H9 (cell line): ENCODE results near the gene TPRG1. TPM values are rescaled to one million over a fixed set of nuclear protein-coding genes. Genes with fewer than 3 reads are reported as not detected.
A peak's percentile ranks its signal among the peaks of the same experiment; 100 is the strongest.

ENCODE experiments used
- DNase-seq: peaks from one replicate; pipeline ENCODE4 v3.0.0-alpha.2; 2017
- H2AFZ ChIP-seq: one replicate; pipeline ENCODE4 v1.6.1; 2013; ENCODE audit warnings: mild to moderate bottlenecking, low read length, control low read depth, moderate library complexity
- H2AK5ac ChIP-seq: 2 replicates; pipeline ENCODE4 v1.6.1; 2013; ENCODE audit warnings: low read length, control low read depth, mixed read lengths; ENCODE audit not compliant: insufficient read length
- H2BK120ac ChIP-seq: one replicate; pipeline ENCODE4 v1.6.1; 2013; ENCODE audit warnings: low read depth, mild to moderate bottlenecking, low read length, control low read depth, inconsistent platforms; ENCODE audit not compliant: poor library complexity, severe bottlenecking
- H2BK12ac ChIP-seq: 2 replicates; pipeline ENCODE4 v1.6.1; 2013; ENCODE audit warnings: low read length, control low read depth, mixed read lengths, low read depth; ENCODE audit not compliant: insufficient read length
- H2BK15ac ChIP-seq: 2 replicates; pipeline ENCODE4 v1.6.1; 2013; ENCODE audit warnings: low read depth, low read length, control low read depth
- H2BK20ac ChIP-seq: one replicate; pipeline ENCODE4 v1.6.1; 2013; ENCODE audit warnings: low read depth, mild to moderate bottlenecking, low read length, control low read depth, inconsistent platforms; ENCODE audit not compliant: poor library complexity, severe bottlenecking
- H2BK5ac ChIP-seq: 2 replicates; pipeline ENCODE4 v1.6.1; 2013; ENCODE audit warnings: low read length, control low read depth, mixed read lengths; ENCODE audit not compliant: insufficient read length
- H3K14ac ChIP-seq: 2 replicates; pipeline ENCODE4 v1.6.1; 2013; ENCODE audit warnings: low read length, control low read depth; ENCODE audit not compliant: insufficient read depth
- H3K18ac ChIP-seq: 2 replicates; pipeline ENCODE4 v1.6.1; 2013; ENCODE audit warnings: low read depth, mild to moderate bottlenecking, mixed read lengths, low read length, control low read depth; ENCODE audit not compliant: insufficient read length
- H3K23ac ChIP-seq: 2 replicates; pipeline ENCODE4 v1.6.1; 2013; ENCODE audit warnings: low read length, control low read depth, mixed read lengths, low read depth; ENCODE audit not compliant: insufficient read length
- H3K23me2 ChIP-seq: 2 replicates; pipeline ENCODE4 v1.6.1; 2013; ENCODE audit warnings: low read depth, mild to moderate bottlenecking, mixed read lengths, low read length, control low read depth; ENCODE audit not compliant: insufficient read length, poor library complexity, severe bottlenecking
- H3K27ac ChIP-seq: 2 replicates; pipeline ENCODE4 v1.5.1; 2013; ENCODE audit warnings: low read length, control low read depth, mixed read lengths, low read depth; ENCODE audit not compliant: insufficient read length
- H3K27me3 ChIP-seq: 2 replicates; pipeline ENCODE4 v1.6.1; 2013; ENCODE audit warnings: low read length, control low read depth, inconsistent platforms; ENCODE audit not compliant: insufficient read depth
- H3K4ac ChIP-seq: 2 replicates; pipeline ENCODE4 v1.6.1; 2013; ENCODE audit warnings: low read depth, mild to moderate bottlenecking, control low read depth, inconsistent platforms, low read length, moderate library complexity
- H3K4me1 ChIP-seq: 2 replicates; pipeline ENCODE4 v1.6.1; 2013; ENCODE audit warnings: low read length, control low read depth, inconsistent platforms; ENCODE audit not compliant: insufficient read depth
- H3K4me2 ChIP-seq: 2 replicates; pipeline ENCODE4 v1.6.1; 2013; ENCODE audit warnings: low read length, control low read depth, mixed read lengths; ENCODE audit not compliant: insufficient read length, insufficient read depth
- H3K56ac ChIP-seq: 2 replicates; pipeline ENCODE4 v1.6.1; 2013; ENCODE audit warnings: low read depth, mild to moderate bottlenecking, mixed read lengths, low read length, control low read depth; ENCODE audit not compliant: insufficient read length
- H3K79me1 ChIP-seq: 2 replicates; pipeline ENCODE4 v1.6.1; 2013; ENCODE audit warnings: low read depth, mild to moderate bottlenecking, moderate library complexity, low read length, control low read depth, inconsistent platforms; ENCODE audit not compliant: insufficient read depth, poor library complexity, severe bottlenecking
- H3K79me2 ChIP-seq: 2 replicates; pipeline ENCODE4 v1.6.1; 2013; ENCODE audit warnings: low read length, control low read depth, inconsistent platforms; ENCODE audit not compliant: insufficient read depth
- H3K9ac ChIP-seq: 2 replicates; pipeline ENCODE4 v1.6.1; 2013; ENCODE audit warnings: low read length, control low read depth, mixed read lengths; ENCODE audit not compliant: insufficient read length; ENCODE audit errors: extremely low read depth
- H3K9me3 ChIP-seq: one replicate; pipeline ENCODE4 v1.6.1; 2013; ENCODE audit warnings: low read depth, low read length, inconsistent platforms; ENCODE audit not compliant: control insufficient read depth
- H3T11ph ChIP-seq: one replicate; pipeline ENCODE4 v1.6.1; 2013; ENCODE audit warnings: mild to moderate bottlenecking, low read length, control low read depth, inconsistent platforms
- H4K20me1 ChIP-seq: one replicate; pipeline ENCODE4 v1.6.1; 2013; ENCODE audit not compliant: control insufficient read depth, insufficient read length, insufficient read depth
- H4K5ac ChIP-seq: 2 replicates; pipeline ENCODE4 v1.6.1; 2013; ENCODE audit warnings: low read depth, mild to moderate bottlenecking, mixed read lengths, low read length, control low read depth; ENCODE audit not compliant: insufficient read length
- H4K8ac ChIP-seq: replicated peaks from 2 replicates; pipeline ENCODE4 v1.6.1; 2013; ENCODE audit warnings: low read length, control low read depth, mixed read lengths, low read depth; ENCODE audit not compliant: insufficient read length
- H4K91ac ChIP-seq: 2 replicates; pipeline ENCODE4 v1.6.1; 2013; ENCODE audit warnings: low read depth, mild to moderate bottlenecking, moderate library complexity, mixed read lengths, low read length, control low read depth; ENCODE audit not compliant: insufficient read length
- H3K27ac Mint-ChIP-seq, 3 experiments: 2 replicates in 2 of 3; 3 replicates in 1 of 3; pipeline ENCODE4 v1.8.0; 2020 to 2021; ENCODE audit warnings: mixed read lengths in 3 of 3, mild to moderate bottlenecking in 1 of 3, moderate library complexity in 1 of 3
- H3K27me3 Mint-ChIP-seq: 2 replicates; pipeline ENCODE4 v1.8.0; 2021; ENCODE audit warnings: low read depth, mild to moderate bottlenecking, moderate library complexity, mixed read lengths
- H3K36me3 Mint-ChIP-seq, 3 experiments: 2 replicates in 2 of 3; 3 replicates in 1 of 3; pipeline ENCODE4 v1.8.0; 2020 to 2021; ENCODE audit warnings: low read depth in 3 of 3, mixed read lengths in 3 of 3; ENCODE audit not compliant: insufficient read depth in 1 of 3
- H3K4me1 Mint-ChIP-seq, 2 experiments: 2 replicates each; pipeline ENCODE4 v1.8.0; 2020; ENCODE audit warnings: mixed read lengths in 2 of 2
- H3K4me3 Mint-ChIP-seq, 2 experiments: 2 replicates in 1 of 2; 3 replicates in 1 of 2; pipeline ENCODE4 v1.8.0; 2020 to 2021; ENCODE audit warnings: mild to moderate bottlenecking in 2 of 2, mixed read lengths in 2 of 2, moderate library complexity in 1 of 2
- H3K9me3 Mint-ChIP-seq, 2 experiments: 2 replicates in 1 of 2; 3 replicates in 1 of 2; pipeline ENCODE4 v1.8.0; 2020; ENCODE audit warnings: mild to moderate bottlenecking in 2 of 2, mixed read lengths in 2 of 2, moderate library complexity in 1 of 2
- CTCF ChIP-seq: fragments of 200-600 bp; sonication (generic); conservative IDR thresholded peaks from 3 replicates; pipeline ENCODE4 v1.8.0; 2021; ENCODE audit warnings: antibody characterized with exemption, mild to moderate bottlenecking
- WGBS: extraction: QIAGEN DNeasy Blood & Tissue Kit; methylation state at CpG from one replicate; pipeline ENCODE4 v1.1.7; 2013; ENCODE audit warnings: missing lambda C conversion rate, low lambda C conversion rate, mixed read lengths; ENCODE audit not compliant: insufficient read length; ENCODE audit errors: extremely low coverage; 5-methylcytosine and 5-hydroxymethylcytosine counted together
- total RNA-seq: library from RNA; stranded (reverse); gene quantifications from 2 replicates; pipeline ENCODE4 v1.2.1, GENCODE V29; 2021

TPRG1 gene
- total RNA-seq, 1 experiment from 2014 or later = 0.66 TPM

- peak overlapping the region in 1 of 3 experiments; percentile 60; a peak in 1 of 7 replicates for H3K27ac Mint-ChIP-seq
- Histone ChIP-seq H2BK20ac (no peak overlapping the region), H4K5ac (no peak overlapping the region), H3K56ac (no peak overlapping the region), H2AFZ (no peak overlapping the region), H2BK12ac (no peak overlapping the region), H3K79me1 (no peaks in the 10 kb centered on the region), H2BK5ac (no peak overlapping the region), H3T11ph (no peak overlapping the region), H3K4ac (no peak overlapping the region), H2BK120ac (no peak overlapping the region), H3K4me1 (no peaks in the 10 kb centered on the region), H3K27me3 (no peaks in the 10 kb centered on the region), H3K23ac (no peak overlapping the region), H3K27ac (no peak overlapping the region), H2BK15ac (no peak overlapping the region), H3K18ac (no peak overlapping the region), H4K91ac (no peak overlapping the region), H2AK5ac (no peak overlapping the region), H3K23me2 (no peaks in the 10 kb centered on the region), H4K20me1 (no peaks in the 10 kb centered on the region), H3K79me2 (no peaks in the 10 kb centered on the region), H3K9me3 (no peaks in the 10 kb centered on the region), H3K9ac (no peak overlapping the region), H3K14ac (no peak overlapping the region), H3K4me2 (no peak overlapping the region), H4K8ac (no peak overlapping the region)
- no peak for TF ChIP-seq CTCF
- peaks cover 3 to 5% of the 10 kb centered on the region in 2 experiments; a peak in 2 of 4 replicates for H3K4me1 Mint-ChIP-seq
- H3K4me3 Mint-ChIP-seq = no peak overlapping the region
- H3K9me3 Mint-ChIP-seq = no peaks in the 10 kb centered on the region; a peak in 1 of 5 replicates
- H3K36me3 Mint-ChIP-seq = no peaks in the 10 kb centered on the region
- DNase-seq = no peak
- WGBS = no CpG with 5 or more reads among the region's 5 CpGs
- 0 out of 2 replicates have a peak, but pooled peaks cover 1% of the 10 kb centered on the region for H3K27me3 Mint-ChIP-seq
Measured at GRCh38 chr3:189339996-189340395, 168.2 kb downstream of the TPRG1 start.
